ENCODE measurements around the gene OXNAD1.

OXNAD1 gene

DNA sequence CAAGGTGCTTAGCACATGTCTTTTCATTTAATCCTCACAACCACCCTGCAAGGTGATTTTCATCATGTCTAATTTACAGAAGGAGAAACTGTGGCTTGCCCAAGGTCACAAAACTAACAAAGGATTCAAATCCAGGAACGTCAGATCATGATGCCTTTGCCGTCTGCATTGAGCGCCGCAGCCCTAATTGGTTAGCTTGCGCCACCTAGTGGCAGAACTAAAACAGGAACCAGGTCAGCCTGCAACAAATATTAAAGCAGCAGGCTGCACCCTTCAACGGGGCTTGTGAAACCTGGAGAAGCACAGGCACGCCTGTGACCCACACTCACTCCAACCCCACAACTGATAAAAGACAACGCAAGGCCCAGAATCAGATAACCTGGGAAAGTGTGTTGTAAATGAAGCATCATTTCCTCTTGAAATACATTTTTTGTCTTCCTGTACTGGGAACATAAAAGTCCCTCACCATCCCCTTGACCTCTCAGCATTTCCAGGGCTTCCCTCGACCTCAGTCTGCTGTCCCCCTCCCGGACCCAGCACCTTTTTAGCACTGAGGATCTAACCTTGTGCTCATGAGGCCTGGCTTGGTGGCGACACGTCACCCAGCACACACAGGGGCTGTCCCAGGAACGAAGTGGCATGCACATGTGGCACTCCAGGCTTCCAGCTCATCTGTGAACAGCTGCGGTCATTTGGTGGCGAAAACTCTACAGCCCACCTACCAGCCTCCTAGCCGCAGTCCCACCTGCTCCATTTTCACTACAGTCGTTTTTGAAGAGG, 17.5 kb upstream of the OXNAD1 start:
- peak; percentile 70 for DNase-seq

DNA sequence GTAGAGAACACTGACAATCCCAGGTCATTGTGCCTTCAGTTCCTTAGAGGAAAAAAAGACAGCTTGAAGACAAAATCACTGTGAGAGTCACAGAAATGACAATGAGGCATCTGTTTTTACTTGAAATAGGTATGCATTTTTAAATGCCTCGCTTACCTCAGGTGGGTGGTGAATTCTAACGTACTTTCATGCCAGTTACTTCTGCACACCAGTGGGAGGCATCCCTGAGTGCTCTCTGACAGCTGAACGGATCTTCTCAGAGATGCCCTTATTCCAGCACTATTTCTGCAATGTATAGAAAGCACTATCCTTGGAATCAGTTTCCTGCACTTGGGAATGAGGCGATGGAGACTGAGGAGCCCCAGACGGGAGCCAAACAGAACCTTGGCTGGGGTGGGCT, 16.5 kb upstream of the OXNAD1 start:
- DNase-seq, result no peak

DNA sequence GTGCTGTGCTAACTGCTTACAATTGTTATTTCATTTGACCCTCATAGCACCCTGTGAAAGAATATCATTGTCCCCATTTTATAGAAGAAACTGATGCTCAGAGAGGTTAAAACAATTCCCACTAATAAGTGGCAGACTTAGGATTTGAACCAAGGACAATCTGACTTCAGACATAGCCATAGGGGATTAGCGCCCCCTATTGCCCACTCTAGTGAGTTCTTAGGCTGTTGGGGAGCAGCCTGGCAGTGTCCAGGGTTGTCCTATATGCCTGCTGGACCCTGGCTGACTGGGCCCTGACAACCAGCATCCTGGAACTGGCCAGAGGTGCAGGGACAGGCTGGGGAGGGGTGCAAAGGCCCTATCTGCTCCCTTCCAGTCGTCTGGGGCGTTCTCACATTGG, 15.7 kb upstream of the OXNAD1 start:
- no peak for DNase-seq

DNA sequence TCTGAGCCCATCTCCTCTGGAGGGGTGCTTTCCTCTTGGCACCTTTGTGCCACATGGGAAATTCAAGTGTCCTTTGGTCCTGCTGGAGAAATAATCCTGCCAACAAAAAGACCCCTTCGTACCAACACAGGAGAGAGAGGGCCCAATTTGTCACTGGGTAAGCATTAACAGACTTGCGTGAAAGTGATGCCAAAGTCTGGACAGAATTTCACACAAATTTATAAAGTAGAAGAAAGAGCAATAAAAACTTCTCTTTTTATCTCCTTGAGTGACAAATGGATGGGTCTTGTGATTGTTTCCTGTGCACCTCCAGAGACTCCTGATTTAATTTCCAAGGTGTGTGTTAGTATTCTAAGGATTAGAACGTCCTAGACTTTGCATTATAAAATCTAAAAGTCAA, 15.1 kb upstream of the OXNAD1 start:
- no peak for DNase-seq

DNA sequence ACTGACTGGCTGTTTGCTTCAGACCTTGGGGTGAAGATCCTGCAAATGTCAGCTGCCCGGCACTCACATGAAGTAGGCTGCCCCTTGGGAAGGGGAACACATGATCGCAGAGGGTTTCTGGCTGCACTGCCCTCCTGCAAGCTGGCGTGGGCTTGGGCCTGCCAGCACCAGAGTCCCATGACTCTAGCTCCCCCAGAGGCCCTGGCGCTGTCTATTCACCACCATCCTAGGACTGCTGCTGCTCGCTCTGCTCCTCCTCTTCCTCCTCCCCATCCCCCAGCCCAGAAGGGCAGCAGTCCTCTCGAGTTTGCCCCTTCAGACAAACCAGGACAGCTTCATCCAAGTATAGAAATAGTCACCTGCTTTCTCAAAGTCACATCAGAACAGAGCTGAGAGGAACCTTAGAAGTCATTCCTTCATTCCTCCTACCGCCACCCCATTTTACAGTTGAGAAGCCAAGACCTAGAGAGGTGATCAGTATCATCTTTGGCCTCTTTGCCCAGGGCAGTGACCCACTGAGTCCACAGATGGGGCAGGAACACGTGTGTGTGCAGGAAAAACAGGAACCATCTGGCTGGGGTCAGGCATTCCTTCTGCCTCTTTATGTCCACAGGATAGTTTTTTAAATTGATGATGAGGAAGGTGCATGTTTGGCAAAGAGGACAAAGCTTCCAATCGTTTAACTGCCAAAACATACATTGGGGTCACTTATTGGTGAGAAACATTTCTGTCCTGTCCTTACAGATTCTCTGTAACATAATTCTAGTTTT, 13.5 kb upstream of the OXNAD1 start:
- DNase-seq, result no peak

DNA sequence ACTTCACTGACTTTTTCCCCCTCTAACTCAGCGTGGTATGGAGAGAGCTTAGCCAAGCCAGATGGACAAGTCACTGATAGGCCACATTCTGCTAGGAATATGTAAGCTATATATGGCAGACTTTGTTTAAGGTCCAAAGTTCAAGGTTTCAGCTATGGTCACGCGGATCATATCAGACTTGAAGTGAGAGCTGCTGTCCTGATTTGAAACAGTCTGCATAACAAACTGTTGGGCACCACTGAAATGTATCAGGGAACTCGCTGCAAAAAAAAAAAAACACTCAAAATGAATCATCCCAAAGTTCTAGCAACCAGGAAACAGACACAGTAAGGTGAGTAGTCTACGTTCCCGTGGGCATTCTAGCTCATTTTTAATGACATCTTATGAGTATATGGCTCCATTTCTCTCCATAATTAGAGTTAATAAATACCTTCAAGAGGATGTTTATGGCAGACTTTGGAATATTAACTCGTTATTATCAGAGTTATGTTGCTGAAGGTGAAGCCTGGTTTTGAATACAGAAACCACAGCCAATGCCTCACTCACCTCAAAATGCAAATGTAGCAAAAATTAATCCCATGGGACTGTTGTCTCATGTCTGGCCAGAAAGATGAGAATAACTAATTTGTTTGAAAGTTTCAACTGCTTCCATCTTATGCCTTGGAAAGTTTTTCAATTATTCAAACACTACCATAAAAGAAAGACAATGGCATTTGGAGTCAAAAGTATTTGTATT, 12.6 kb upstream of the OXNAD1 start:
- DNase-seq, result no peak

DNA sequence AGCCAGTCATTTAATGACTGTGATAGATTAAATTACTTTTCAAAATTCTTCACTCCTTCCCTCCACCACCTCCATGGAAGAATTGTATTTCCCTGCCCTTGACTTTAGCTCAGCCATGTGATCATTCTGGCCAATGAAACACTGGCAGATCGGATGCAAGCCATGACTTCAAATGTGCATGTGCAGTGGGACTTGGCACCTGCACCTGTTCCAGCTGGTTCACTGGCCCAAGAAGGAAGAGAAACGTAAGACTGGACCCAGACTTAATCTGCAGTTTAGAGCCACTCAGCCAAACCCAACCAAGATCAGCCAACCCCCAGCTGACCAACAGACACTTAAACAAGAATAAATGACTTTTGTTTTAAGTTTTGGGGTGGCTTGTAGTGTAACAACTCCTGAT, 12.0 kb upstream of the OXNAD1 start:
- DNase-seq, result no peak

DNA sequence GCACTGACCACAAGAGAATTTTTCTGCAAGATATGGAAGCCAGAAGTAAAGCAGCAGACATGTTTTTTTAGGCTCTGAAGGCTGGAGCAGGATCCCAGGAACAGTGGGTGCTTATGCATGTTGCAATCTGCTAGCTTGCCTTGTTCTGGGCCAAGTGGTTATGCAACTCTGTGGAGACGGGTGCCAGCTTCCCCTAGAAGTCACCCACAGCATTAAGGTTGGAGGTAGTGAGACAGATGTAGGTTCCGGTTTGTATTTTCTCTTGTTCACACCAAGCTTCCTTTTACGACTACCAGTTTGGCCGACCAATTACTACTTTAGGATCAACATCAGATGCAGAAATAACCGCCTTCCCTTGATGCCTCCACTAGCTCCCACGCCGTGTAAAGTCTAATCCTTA, 11.4 kb upstream of the OXNAD1 start:
- DNase-seq, result no peak

DNA sequence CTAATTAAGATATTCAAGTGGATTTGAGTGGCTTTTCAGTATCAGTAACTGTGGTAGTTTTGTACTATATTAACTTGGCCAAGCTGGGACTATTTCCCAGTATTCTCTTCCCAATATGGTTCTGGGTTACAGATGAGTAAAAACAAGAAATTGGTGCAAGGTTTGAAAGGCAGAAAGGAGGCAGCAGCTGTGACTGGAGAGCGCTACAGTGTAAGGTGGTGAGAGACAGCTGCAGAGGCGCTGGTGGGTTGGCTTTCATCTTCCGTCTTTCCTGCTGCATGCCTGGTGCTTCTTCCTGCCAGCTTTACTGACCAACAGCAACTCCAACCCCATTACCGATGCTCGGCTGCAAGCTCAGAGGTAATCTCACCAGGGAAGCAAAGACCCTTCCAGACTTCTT, 10.1 kb upstream of the OXNAD1 start:
- DNase-seq, result no peak

DNA sequence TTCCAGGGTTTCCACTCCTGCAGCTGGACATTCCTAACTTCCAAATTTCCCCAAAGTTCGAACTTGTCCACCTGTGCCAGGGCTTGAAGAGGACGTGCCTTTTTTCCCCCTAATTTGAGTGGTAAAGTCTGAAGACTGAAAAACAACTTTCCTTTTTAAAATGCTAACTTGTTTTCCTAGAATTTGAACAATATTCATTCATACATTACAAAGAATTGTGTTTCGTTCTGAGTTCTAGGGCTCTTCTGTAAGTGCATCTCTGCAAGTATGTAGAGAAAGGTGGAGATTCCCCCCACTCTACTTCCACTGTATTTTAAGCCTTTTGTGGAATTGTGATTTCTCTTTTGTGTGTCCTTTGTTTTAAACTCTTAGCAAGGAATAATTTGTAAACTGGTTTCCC, 9.7 kb upstream of the OXNAD1 start:
- no peak for DNase-seq

DNA sequence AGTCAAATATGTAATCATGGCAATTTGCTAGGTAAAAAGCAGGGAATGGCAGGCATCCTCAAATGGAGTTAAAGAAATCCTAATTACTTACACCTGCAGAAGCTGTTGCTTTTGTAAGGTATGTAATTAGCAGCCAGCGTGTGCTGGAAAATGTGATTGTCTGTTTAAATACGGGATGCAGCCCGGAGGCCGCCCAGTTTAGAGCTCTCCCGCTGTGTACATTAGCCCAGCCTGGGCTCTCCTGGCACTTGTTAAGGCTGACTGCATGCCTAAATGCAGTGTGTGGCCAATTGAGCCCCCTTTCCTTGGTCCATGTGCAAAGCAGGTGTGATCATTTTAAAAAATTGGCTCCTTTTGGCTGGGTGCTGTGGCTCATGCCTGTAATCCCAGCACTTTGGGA, 9.3 kb upstream of the OXNAD1 start:
- no peak for DNase-seq

DNA sequence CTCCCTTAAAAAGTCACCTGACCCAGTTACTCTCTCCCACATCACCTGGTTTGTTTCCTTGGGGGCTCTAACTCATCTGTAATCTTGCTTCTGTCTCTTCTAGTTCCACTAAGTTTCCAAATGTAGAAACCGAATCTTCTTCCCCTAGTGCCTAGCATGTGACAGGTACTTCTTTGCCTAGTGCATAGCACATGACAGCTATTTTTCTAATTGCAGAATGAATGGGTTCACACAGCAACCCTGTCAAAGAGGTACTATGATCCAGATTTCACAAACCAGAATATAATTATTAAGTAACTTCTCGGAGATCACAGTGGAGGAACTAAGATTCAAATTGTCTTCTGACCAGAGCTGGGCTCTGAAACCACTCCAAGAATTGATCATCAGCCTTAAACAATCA, 7.7 kb upstream of the OXNAD1 start:
- no peak for DNase-seq

DNA sequence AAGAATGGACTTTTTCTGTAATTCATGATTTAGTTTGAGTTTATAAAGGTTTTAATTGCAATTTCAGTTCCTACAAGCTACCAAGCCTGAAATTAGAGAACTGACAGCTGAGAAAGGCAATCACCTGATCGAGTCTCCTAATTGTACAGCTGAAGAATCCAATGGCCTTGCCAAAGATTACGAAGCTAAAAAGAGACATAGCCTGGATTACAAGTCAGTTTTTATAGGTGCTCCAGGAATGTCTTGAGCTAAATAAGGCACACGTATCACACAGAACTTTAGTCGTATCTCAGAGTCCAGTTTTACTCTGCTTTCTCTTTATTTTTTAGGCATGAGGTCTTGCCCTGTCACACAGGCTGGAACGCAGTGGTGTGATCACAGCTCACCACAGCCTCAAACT, 6.8 kb upstream of the OXNAD1 start:
- DNase-seq, result no peak

DNA sequence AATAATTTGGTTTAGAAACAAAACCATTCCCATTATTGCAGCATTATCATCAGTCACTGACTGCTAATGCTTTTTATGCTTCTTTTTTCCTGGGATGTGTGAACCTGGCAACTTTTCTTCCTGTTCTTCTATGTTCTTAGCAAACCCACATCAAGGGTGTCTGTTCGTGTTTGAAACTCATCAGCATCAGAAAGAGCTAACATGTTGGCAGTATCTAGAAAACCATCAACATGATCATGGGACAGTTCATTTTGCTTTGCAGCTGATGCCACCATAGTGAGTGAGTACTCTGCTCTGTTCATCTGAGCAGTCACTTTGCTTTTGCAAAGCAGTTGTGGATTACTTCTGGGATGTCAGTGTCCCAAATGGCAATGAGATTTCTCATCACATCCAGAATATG, 6.1 kb upstream of the OXNAD1 start:
- no peak for DNase-seq

DNA sequence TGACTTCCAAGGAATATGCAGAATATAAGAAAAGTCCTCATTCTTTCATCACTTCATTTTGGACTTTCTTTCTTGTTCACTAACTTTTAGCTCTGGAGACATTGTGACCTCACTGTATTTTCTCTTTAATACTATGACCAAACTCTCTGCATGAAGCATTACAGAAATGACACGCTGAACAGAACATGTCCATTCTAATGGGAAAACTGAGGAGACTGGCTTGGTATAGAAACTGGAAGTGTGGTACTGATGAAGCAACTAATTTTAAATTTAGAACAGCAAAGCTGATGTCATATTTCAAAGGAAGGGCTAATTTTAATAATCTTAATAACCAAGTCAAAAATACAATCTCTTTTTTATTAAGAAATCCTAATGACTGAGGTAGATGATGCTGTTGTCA, 5.0 kb upstream of the OXNAD1 start:
- DNase-seq, result no peak

DNA sequence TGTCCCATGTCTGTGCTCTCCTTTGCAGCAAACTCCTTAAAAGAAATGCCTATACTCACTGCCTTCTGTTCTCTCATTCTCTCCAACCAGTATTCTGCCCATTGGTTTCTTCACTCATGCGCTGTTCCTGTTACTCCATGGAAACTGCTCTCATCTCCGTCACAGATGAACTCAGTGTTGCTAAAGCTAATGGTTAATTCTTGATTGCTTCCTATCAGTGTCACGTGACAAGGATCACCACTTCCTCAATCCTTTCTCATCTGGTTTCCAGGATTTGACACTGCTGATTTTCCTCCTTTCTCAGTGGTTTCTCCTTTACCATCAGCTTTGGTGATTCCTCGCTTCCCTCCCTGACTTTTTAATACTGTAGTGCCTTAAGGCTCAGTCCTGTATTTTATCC, 2.8 kb upstream of the OXNAD1 start:
- no peak for DNase-seq

DNA sequence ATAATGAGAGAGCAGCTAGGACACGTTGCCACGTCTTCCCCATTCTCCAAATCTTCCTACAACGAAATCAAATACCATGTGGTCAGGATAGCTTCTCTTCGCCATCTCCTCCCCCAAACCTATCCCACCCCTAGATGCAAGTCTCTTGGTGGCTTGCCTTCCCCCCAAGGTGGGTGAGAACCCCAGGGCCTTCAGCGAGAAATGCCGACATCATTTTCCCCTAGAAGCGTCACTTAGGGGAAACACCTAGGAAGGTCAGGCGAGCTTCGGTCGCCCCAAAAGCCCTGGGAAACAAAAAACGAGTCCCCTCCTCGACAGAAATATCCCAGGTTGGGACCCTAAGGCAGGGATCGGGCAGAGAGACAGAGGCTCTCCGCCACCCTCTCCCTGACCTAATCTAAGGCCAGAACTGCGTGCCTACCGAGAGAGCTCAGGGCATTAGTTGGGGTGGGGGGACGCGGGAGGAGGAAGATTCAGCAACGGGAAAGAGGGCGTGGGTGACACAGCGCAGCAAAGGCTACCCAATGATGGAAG, 771 bp upstream of the OXNAD1 start:
- no peak for DNase-seq

DNA sequence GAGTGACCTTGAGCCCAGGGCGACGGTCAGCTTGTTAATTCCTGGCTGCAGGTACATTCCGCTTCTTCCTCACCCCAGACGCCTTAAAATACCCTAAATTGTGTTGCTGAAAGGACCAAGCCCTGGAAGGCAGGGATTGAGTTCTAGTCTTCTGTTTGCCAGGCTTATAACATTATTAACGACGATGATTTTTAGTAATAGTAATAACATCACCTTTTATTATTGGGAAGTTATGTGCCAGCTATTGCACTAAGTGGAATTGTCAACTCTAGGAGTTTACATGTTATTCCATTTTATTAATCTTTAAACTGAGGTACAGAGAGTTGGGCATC, 409 bp downstream of the OXNAD1 start:
- DNase-seq, result no peak

DNA sequence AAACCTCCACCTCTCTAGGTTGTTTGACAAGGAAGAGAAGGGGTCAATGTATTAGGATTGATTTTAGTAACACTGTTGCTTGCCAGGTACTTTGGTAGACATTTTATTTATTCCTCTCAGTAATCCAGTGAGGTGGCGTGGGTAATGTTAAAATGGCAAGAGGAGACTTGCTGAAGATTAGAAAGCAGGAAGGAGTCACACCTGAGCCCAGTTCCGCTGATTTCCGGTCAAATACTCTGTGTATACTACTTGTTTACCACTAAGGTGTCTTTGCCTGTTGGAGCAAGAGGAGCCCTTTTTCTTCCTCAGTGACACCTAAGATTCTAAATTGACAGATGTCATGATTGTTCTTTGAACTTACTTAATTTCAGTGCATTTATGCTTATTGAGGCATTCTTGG, 1.7 kb downstream of the OXNAD1 start:
- no peak for DNase-seq

DNA sequence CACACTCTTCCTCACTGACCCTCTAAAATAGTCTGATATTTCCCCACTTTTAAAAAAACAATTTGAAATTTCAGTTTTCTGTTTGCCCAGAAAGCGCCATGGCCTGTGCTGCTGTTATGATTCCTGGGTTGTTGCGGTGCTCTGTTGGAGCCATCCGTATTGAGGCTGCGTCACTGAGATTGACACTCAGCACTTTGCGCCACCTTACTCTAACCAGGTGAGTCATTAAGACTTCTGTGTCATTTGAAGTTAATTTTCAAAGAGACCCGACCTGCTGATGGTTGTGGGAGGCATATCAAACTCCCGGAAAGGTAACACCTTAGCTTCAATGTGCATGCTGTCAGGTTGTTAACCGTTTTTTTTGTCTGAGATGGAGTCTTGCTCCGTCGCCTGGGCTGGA, 5.8 kb downstream of the OXNAD1 start:
- no peak for DNase-seq

DNA sequence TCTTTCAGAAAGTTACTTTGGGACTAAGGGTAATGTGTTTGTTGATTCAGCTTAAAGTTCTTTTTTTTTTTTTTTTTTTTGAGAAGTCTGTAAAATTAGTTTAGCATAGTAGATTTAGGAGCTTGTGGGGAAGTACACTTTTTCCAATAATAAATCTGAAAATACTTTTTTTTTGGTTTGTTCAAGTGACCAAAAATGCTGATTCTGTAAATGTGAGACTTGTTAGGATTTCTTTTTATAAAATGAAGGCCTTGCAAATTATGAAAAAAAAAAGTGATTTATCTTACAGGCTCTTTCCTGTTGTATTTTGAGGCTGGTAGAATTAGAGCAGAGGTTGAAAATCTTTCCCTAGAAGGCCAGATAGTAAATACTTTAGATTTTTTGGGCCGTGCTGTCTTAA, 7.6 kb downstream of the OXNAD1 start:
- DNase-seq, result no peak

DNA sequence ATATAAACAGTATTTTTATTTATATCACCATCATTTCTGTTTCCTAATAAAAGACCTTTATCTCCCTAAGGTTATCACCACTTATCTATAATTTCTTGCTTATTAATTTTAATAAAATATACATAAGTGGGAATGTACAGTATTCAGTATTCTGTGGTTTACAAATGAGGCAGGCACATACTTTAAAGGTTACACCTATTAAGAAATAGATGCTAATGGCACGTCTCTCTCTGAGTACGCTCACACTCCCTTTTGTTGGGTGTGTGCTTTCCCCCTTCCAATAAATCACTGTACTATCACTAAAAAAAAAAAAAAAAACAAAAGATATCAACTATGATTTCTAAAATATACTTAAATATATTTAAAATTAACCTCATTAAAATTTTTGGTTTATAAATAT, 8.9 kb downstream of the OXNAD1 start:
- no peak for DNase-seq

DNA sequence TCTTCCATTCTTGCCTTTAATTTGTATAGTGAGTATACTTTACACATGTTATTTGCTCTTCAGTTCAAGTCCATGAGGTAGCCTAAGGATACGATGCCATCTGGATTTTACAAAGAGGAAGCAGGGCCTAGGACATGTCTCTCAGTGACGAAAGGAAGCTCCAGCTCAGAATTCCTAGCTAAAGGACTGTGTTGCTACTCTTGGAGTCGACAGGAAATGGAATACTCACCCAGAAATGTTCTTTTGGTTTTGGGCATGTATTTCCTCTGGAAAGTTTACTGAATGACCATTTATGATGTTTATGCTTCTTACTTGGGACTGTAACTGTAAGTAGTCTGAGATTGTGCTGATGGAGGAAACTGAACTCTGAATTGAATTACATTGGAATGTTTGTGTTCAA, 12.5 kb downstream of the OXNAD1 start:
- DNase-seq, result no peak
